ACHN (cell line): ENCODE results near the gene LRCH1.

ENCODE experiments used
- DNase-seq: peaks from one replicate; pipeline ENCODE4 v3.0.0-alpha.2; 2015
- in situ Hi-C: cut with HindIII; loops from 2 replicates; pipeline ENCODE4 v1.10.0; 2017; ENCODE audit warnings: low sequenced_read_pairs, low pct_ligation_motif_present, low pct_unique_long_range_greater_than_20kb

LRCH1 gene

GRCh38 chr13:46604226-46604990 is 51.4 kb downstream of the LRCH1 start:
- in situ Hi-C loops: no loop called here
- DNase-seq: no peak

- DNase-seq: no peak
- in situ Hi-C loops: no loop called here
These were observed 52.3 kb downstream of the LRCH1 start for GRCh38 chr13:46605076-46605824.

- DNase-seq: no peak
- in situ Hi-C loops: no loop called here
These were observed 53.0 kb downstream of the LRCH1 start for GRCh38 chr13:46605825-46606554.

GRCh38 chr13:46606970-46607369 is 54.0 kb downstream of the LRCH1 start:
- in situ Hi-C loops: no loop called here
- DNase-seq: peak; percentile 22

- peak; percentile 90 for DNase-seq
- in situ Hi-C loops: no loop called here
These were observed 55.0 kb downstream of the LRCH1 start for GRCh38 chr13:46607768-46608564.

GRCh38 chr13:46609052-46609451 is 56.1 kb downstream of the LRCH1 start:
- in situ Hi-C loops: no loop called here
- no peak for DNase-seq

GRCh38 chr13:46609726-46610125 is 56.8 kb downstream of the LRCH1 start:
- no peak for DNase-seq
- in situ Hi-C loops: no loop called here

- in situ Hi-C loops: no loop called here
- DNase-seq: no peak
These were observed 59.3 kb downstream of the LRCH1 start for GRCh38 chr13:46612267-46612666.

- DNase-seq: no peak
- in situ Hi-C loops: no loop called here
These were observed 60.6 kb downstream of the LRCH1 start for GRCh38 chr13:46613409-46614049.

- DNase-seq: no peak
- in situ Hi-C loops: no loop called here
These were observed 61.6 kb downstream of the LRCH1 start for GRCh38 chr13:46614582-46614981.

- in situ Hi-C loops: no loop called here
- no peak for DNase-seq
These were observed 63.0 kb downstream of the LRCH1 start for GRCh38 chr13:46615888-46616531.

GRCh38 chr13:46617229-46617721 is 64.3 kb downstream of the LRCH1 start:
- in situ Hi-C loops: no loop called here
- no peak for DNase-seq

GRCh38 chr13:46617885-46618284 is 64.9 kb downstream of the LRCH1 start:
- in situ Hi-C loops: no loop called here
- no peak for DNase-seq

GRCh38 chr13:46618694-46619254 is 65.8 kb downstream of the LRCH1 start:
- DNase-seq: no peak
- in situ Hi-C loops: no loop called here

- DNase-seq: no peak
- in situ Hi-C loops: no loop called here
These were observed 67.1 kb downstream of the LRCH1 start for GRCh38 chr13:46620029-46620428.

GRCh38 chr13:46620471-46620870 is 67.5 kb downstream of the LRCH1 start:
- no peak for DNase-seq
- in situ Hi-C loops: no loop called here

GRCh38 chr13:46621133-46621532 is 68.2 kb downstream of the LRCH1 start:
- DNase-seq: no peak
- in situ Hi-C loops: no loop called here
